Colon (tissue), 2 donors: ENCODE results near the gene SPC25.
"Not testable (repeated sequence)": the region's sequence is repeated elsewhere in the genome, so short reads cannot be mapped to it uniquely, and the experiment has no call there.

Experiments used
- FAIRE-seq: peaks from 2 replicates; lab custom pipeline; 2012; peaks lifted over from hg19 to GRCh38; lab: Jason Lieb, UNC
- donor health status: control.
- donor health status: control.

Gene SPC25, protein sequence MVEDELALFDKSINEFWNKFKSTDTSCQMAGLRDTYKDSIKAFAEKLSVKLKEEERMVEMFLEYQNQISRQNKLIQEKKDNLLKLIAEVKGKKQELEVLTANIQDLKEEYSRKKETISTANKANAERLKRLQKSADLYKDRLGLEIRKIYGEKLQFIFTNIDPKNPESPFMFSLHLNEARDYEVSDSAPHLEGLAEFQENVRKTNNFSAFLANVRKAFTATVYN

DNA sequence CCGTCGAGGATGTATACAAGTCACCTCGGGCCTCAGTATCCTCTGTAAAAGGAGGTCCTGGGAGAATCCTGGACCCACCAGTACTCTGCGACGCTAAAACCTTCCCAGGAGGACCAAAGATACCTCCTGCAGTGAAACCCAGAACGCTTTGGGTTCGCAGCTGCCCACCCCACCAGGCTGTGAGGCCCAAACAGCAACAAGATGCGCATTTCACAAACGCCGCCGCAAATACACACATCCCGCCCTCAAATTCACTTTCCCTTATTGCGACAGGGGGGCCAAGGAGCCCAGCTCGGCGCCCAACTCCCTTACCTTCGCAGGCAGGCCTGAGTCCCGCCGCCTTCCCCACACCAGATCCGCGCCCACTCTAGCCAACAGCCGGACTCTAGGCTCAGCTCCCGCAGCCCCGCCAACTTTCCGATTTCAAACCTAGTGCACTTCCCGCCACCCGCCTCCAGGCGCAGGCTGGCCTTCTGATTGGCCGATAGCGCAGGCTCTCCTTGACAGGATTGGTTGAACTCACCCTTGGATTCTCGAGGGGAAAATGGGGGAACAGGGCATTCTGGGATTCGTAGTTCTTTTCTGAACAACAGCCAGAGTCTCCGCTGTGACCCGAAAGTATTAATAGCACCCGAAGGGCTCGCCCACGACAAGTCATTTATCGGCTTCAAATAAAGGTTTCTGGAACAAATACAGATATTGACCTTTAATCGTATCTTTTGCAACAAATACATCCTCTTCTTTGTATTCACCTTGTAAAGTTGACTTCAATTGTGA lies at the start of gene SPC25:
SPC25 (minus strand) TSS at position 425 of the 777 bp plus-strand sequence. CDS start 911 bp downstream, outside the sequence.
- peak; percentile 61 for FAIRE-seq

DNA sequence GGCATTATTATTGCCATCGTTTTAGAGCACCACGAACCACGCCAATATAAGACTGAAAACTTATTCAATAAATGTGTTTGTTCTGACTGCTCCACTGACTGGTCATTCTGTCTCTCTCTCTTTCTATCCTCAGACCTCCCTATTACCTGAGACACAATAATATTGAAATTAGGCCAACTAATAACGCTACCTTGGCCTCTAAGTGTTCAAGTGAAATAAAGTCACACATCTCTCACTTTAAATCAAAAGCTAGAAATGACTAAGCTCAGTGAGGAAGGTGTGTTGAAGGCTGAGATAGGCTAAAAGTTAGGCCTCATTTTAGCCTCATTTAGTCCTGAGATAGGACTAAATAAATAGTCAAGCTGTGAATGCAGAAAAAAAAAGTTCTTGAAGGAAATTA lies 49.7 kb upstream of the SPC25 start:
- FAIRE-seq = no peak

DNA sequence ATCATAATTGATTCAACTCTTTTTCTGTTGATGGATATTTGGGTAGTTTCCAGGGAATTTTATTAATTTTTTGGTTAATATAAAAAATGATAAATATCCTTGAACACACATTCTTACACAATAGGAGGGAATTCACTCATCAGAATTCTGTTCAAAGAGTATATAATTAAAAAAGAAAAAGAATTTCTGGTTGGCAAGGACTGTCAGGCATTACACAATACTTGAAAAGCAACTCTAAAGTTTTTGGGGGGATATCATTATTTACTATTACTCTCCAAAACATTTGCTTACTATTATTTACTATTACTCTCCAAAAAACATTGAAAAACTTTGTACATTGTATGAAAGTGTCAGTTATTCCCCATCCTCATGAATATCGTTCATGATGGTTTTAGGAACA lies 48.8 kb upstream of the SPC25 start:
- FAIRE-seq = no peak

DNA sequence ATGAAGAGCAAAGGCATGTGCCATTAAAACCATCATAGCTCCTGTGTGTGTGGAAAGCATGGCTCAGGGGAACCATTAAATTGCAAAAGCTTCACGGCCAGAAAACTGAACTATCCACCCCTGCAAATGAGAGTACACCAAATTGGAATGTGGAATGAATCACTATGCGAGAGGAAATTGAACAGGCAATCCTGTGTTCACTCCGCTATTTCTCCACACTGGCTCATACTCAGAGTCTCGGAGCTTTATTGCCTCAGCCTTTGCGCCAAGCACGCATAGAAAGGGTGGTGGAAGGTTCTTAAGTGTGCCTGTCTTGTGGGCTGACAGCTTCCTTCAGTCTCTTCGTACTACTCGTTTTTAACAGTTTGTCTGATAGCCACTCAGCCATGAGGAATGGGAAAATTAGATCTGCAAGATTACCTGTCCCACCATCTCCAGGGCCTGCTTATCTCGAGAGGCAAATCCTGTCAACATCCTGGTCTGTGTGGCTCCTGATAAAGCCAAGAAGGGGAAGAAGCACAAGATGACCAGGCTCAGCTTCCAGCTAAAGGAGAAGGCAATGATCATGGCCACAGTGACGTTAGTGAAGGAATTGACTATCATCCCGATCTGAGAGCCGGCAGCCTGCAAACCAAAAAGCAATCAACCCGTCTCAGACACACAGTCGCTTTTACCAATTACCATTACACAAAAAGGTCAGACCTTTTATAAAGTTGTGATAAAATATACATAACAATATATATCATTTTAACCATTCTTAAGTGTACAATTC lies 45.8 kb upstream of the SPC25 start:
- FAIRE-seq = no peak

DNA sequence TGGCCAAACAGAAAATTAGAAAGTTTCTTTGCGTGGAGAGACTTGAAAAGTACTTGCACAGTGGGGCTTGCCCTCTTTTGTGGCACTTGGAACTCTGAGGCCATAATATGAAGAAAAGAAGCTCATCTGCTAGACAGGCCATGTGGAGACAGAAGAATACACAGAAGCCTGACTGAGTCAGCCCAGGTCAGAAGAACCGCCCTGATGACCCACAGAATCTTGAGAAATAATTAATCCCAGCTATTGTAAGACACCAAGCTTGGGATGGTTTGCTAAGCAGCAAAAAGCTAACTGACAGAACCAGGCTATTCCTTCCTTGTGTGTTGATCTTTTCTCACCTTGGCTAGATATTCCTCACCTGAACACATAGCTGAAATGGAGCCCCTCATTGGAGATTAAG lies 44.6 kb upstream of the SPC25 start:
- FAIRE-seq = no peak

DNA sequence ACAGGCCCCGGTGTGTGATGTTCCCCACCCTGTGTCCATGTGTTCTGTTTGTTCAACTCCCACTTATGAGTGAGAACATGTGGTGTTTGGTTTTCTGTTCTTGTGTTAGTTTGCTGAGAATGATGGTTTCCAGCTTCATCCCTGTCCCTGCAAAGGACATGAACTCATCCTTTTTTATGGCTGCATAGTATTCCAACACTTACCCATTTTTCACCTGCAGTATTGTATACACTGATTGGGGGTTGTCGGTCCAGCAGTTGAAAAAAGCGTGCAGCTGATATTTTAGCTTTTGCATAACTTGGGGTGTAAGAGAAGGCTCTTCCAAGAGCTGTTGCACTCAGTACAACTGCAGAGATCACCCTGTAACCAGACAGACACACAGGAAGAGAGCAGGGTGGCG lies 41.9 kb upstream of the SPC25 start:
- not testable (repeated sequence) for FAIRE-seq

DNA sequence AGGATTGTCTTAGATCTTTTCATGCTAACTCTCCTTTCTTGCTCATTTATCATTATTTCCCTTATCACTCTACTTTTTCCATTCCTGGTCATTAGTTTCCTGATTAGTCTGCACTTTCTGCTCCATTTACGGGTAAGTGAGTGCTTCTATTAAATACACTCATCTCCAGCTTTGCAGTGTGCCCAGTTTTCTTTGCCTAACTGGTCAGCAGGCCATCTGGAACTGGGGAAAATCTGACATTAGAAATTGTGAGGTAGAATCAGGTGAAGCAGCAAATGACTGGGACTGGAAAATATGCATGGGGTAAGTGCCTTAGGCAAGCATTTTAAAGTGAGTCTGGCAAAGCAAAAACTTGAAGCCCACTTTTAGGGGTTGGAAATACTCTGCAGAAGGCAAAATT lies 40.0 kb upstream of the SPC25 start:
- FAIRE-seq = no peak

DNA sequence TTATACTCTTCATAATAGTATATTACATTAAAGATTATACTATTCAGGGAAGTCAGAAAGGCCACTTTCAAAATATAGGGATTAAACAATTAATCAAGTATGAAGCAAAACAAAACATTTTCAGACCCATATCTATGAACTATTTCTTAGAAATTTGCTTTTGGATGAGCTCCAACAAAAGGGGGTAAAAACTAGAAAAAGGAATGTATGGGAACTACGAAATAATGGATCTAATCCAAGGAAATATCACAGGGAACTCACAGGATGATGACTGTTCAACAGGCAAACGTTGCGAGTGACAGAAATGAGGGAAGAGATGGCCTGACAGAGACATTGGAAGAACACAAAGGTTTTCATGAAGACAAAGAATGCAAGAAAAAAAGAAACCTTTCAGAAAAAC lies 38.8 kb upstream of the SPC25 start:
- peak; percentile 71 for FAIRE-seq

DNA sequence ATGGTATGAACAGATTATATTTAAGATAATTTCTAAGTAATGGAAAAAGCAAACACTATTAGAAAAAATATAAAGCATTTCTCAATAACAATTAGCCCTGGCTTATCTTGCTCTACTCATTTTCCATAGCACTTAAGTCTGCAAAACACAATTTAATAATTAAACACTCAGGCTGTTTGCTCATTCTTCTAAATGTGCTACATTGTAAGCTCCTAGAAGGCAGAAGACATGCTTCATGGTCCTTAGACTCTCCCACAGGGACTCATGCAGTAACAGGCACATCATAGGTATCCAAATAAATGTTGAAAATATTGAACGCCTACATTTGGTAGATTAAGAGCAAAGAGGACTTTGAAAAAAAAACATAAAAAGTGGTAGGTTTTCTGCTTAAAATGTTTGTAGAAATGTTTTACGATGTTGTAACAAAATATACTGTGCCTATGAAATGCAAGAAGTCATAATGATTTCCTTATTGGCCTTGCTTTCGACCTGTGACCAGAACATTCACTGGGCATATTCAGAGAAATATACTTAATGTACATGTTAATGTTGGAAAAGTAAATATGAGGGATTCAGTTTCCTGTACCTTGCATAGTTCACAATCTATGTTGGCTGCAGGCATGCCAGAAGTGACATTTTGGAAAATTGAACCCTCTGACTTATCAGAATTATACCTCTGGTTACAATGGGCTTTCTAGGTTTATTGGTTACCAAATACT lies 38.0 kb upstream of the SPC25 start:
- FAIRE-seq = no peak

DNA sequence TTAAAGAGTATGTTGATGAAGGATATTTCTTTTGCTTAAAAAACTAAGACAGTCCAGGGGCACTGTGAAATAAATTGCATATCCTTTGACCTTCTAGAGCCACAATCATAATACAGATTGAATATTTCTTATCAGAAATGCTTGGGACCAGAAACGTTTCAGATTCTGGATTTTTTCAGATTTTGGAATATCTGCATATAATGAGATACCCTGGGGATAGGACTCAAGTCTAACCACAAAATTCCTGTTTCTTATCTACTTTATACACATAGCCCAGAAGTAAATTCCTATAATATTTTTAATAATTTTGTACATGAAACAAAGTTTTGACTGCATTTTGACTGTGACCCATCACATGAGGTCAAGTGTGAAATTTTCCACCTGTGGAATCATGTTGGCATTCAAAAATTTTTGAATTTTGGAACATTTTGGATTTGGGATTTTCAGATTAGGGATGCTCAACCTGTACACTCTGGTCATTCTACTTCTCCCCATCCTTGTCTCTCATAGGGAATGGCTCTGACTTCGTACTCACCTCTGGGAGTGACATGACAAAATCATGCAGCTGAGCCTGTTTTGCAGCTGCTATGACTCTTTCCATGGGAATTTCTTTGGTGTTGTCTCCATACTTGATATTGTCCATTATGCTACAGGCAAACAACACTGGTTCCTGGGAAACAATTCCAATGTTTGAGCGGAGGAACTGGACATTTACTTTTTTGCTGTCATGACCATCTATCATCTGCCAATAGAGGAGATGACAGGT lies 36.6 kb upstream of the SPC25 start:
- no peak for FAIRE-seq

DNA sequence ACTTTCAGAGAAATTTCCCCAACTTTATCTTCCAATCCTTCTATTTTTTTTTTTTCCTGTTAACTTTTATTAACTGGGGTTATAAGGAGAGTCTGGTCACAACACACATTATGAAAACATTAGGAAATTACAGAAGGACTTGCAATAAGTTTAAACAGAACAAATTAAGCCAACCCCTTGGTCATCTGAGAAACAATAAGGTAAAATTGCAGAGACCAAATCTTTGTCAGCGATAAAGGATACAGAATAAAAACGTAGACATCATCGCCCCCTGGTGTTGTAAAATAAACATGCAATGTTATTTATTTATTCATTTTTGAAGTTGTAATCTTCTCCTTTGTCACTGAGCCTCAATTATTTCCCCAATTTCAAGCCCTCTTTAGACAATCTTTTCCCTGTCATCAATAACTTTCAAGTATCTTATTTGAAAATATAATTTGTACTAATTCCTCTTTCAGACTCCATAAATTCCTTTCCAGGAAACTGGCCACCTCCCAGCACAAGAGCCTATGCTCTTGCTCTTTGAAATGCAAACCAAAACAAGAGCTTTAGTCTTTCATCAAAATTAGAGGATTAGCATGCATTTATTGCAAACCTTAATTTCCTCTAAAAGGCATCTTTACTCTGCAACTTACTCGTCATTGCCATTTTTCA lies 30.4 kb upstream of the SPC25 start:
- FAIRE-seq = peak; percentile 71

DNA sequence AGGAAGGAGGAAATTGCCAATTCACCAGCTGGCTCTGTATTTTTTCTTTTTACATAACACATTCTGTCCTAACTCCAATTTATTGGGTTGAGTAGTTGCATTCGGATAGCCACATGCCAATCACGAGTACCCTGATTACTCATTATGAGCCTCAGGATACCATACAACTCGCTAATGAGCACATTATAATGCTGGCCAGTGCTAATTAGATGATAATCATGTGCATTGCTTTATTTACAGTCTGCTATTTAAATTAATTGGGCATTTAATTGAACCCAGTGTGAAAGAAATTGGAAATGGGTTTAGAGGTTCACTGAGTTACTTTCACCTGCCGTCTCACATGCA lies 26.1 kb upstream of the SPC25 start:
- FAIRE-seq = no peak

DNA sequence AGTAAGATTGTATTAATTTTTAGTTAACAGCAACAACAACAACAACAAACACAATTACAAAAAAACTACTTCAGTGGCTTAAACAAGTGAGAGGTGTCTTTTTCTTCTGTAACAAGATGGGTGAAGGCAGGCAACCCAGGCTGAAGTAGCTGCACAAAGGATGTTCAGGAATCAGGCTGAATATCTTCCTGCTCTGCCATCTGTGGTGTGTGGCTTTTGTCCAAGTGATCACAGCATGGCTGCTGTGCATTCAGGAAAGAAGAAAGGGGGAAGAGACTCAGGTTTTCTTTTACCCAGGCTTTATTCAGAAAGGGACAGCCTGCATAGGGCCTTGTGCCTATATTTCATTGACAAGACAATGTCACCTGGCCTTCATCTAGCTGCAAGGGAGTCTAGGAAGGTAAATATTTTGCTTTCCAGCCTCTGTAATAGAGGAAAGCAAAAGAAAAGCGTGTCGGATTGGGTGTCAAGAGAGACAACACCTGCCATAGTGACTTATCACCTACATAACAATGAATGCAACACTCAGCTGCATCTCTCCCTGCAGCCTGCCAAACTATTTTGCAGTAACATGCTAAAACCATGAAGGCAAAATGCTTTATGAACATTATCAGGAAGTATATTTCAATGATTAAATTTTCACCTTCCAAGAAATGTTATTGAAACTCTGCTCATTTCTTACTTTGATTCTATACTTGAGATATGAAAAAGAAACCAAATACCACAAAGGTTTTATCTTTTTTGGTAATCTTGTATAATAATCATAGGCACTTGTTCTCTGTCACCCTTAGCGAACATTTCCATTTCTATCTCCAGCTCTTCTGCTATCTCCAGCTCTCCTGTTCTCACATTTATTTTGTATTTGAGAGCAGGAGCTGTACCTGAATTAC lies 25.5 kb upstream of the SPC25 start:
- FAIRE-seq = no peak

DNA sequence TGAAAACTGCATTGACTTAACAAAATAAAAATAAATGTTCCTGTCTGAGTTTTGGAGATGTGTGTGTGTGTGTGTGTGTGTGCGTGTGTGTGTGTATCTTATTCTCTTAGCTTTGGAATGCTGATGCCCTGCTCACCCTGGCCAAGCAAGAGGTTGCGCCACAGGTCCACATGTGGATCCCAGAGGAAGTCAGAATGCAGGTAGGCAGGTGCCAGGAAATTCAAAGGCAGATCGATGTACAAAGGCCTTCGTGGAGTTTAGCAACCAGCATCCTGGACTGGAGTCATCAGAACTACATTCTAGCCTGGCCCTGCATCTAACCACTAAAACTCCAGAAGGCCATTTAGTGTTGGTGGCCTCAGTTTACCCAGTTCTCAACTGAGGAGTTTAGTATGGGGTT lies 23.3 kb upstream of the SPC25 start:
- no peak for FAIRE-seq

DNA sequence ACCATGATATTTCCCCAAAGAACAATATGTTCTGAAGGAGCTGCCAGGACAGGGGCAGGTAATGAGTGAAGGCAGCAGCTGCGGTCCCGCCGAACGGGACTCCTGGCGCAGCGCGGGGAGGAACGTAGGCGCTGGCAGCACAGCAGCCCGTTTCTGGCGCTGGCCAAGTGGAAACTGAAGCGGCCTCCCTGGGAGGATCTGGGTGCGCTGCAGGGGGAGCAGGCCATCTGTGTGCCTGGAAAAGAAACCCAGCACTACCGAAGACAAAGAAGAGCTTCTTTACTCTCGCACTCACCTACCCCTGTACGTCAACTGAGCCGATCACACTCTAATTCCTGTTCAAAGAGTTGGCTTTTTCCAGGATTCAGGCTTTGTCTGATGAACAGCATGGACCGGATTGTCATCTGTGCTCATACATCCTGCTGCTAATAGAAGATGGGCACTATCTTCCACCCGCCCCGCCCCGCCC lies 22.7 kb upstream of the SPC25 start:
- FAIRE-seq = no peak

DNA sequence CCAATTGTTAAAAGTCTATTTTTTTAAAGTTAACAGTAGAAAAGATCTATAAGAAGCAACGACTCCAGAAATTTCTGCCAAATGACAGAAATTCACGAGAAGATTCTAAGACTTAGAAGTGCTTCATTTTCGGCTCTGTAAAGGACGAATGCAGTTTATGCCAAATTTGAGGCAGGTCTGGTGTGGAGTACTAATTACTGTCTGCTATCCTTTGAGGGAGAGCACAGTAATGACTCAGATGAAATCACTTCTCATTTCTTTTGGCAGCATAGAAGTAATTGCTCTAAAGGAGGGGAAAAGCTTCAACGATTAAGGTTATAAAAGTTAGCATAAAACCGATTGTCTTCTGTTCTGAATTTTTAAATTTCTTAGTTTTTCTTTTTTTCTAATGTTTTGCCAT lies 22.2 kb upstream of the SPC25 start:
- no peak for FAIRE-seq

DNA sequence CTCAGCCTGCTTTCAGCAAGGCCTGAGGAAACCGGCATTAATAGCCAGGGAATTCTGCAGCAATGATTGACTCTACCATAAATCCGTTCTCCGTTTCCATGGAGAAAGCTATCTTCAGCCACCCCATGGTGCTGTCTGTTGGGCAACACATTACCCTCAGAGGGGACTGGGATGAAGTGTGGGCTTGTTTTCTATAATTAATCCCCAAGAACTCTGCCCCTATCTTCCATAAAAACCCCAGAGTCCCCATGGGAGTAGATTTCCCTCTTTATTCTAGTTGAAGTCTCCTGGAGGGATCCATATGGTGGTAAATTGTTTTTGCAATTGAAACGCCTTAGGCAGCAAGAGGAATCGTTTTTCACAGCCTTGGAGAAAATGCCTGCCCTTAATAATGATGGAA lies 20.1 kb upstream of the SPC25 start:
- no peak for FAIRE-seq

DNA sequence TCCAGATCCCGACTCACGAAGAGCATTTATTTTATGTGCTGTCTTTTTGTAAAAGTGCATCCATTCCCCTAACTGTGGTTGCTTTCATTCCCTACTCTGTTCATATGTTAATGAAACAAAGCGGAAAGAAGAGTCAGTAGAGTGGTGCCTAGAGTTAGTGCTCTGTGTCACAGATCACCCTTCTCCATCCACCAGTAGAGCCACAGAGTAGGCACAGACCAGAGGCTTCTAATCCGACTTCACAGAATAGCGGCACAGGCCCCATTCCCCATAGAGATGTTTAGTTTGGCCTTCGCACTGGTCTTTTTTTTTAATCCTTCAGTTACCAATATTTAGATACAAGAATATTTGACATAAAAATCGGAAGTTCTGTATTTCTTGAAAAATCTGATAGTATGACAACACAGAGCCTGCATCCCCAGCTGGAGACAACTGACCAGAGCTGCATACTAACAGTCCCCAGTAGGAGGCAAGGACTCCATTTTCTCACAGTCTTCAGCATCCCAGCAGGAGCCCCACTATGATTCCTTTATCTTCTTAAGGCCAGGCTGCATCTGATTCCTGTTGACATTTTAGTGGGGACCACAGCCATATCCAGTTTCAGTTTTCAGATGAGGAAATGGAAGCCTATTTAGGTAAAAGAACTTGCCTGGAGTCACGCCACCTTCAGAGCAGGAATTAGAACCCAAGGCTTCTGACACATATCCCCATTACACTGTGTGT lies 17.9 kb upstream of the SPC25 start:
- FAIRE-seq = no peak

DNA sequence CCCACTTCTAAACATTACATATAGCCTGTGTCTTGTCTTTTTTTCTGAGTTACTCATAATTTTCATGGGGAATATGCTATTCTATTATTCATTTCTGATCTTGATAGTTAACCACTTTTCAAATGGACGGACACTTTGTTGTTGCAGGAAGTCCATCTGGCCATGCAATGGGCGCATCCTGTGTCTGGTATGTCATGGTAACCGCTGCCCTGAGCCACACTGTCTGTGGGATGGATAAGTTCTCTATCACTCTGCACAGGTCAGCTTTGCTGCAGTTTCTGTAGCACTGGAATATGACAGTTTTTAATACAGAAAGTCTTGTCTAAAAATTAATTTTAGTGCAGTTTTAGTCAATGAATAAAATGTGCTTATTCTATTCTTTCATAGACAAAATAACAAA lies 14.1 kb upstream of the SPC25 start:
- no peak for FAIRE-seq
